Heart right ventricle (tissue), 16 donors: Measurements from ENCODE around the gene KLHL25. TPM values are rescaled to one million over a fixed set of nuclear protein-coding genes. Genes with fewer than 3 reads are reported as not detected.

ENCODE experiments used
- ATAC-seq, 8 donors: fragments of 200-7000 bp; cut with Tn5 transposase; one replicate each; pipeline ENCODE4 v1.9.1; 2020; ENCODE audit warnings: mild to moderate bottlenecking in 8 of 8, moderate library complexity in 8 of 8, moderate number of reproducible peaks in 1 of 8
- DNase-seq, 2 donors: peaks; one replicate each; pipeline ENCODE4 v3.0.0-alpha.2; 2020
- H3K27ac ChIP-seq, 10 donors: fragments of 200-600 bp; sonication (generic) in 2 of 10; one replicate each; pipeline versions ENCODE4 v1.5.0 to v1.8.0; 2020 to 2022; ENCODE audit warnings: mild to moderate bottlenecking in 3 of 10
- H3K27me3 ChIP-seq, 7 donors: fragments of 200-600 bp; one replicate each; pipeline ENCODE4 v1.8.0; 2021 to 2022; ENCODE audit warnings: mild to moderate bottlenecking in 2 of 7
- H3K36me3 ChIP-seq, 9 donors: fragments of 200-600 bp; sonication (generic) in 1 of 9; one replicate each; pipeline versions ENCODE4 v1.5.0 to v1.8.0; 2020 to 2022; ENCODE audit warnings: mild to moderate bottlenecking in 2 of 9
- H3K4me1 ChIP-seq, 9 donors: fragments of 200-600 bp; sonication (generic) in 1 of 9; one replicate each; pipeline versions ENCODE4 v1.5.0 to v1.8.0; 2020 to 2022; ENCODE audit warnings: mild to moderate bottlenecking in 4 of 9
- H3K4me3 ChIP-seq, 10 donors: fragments of 200-600 bp; sonication (generic) in 2 of 10; one replicate each; pipeline versions ENCODE4 v1.5.0 to v1.8.0; 2020 to 2022; ENCODE audit warnings: mild to moderate bottlenecking in 7 of 10, moderate library complexity in 2 of 10
- H3K9me3 ChIP-seq, 11 donors: fragments of 200-600 bp in 10 of 11; sonication (generic) in 2 of 11; one replicate each; pipeline versions ENCODE4 v1.5.0 to v1.8.0; 2013 to 2022; ENCODE audit warnings: mild to moderate bottlenecking in 2 of 11, control low read depth in 1 of 11, moderate library complexity in 1 of 11
- WGBS, 2 donors: extraction: QIAGEN DNeasy Blood & Tissue Kit; methylation state at CpG; one replicate each; pipeline ENCODE4 v1.1.7; 2013; ENCODE audit warnings: inconsistent platforms in 1 of 2; 5-methylcytosine and 5-hydroxymethylcytosine counted together
- intact Hi-C, 10 donors: fragments of 100-400 bp; cut with DNase I; formaldehyde crosslinking; loops; one replicate each; pipeline versions ENCODE4 v1.11.1 to v1.14.2; 2022
- polyA plus RNA-seq, 2 donors: library from polyadenylated mRNA; stranded (reverse); fragments of 200-250 nt; gene quantifications; one replicate each; pipeline ENCODE4 v1.2.3, GENCODE V29; 2013
- total RNA-seq, 10 donors: library from RNA; stranded (reverse); fragmentation: NEBNext Ultra II Directional in 3 of 10; extraction: Animal tissue kit (Norgen Biotek cat#: 25700) in 3 of 10; gene quantifications; one replicate each; pipeline versions ENCODE4 v1.2.1 to v1.2.4, GENCODE V29; 2021 to 2023
- TF ChIP-seq, protein P1 (sequence below), 9 donors: fragments of 200-600 bp; sonication (generic) in 2 of 9; IDR thresholded peaks; one replicate each; pipeline versions ENCODE4 v1.5.0 to v1.8.0; 2021 to 2022; ENCODE audit warnings: antibody characterized with exemption in 9 of 9, mild to moderate bottlenecking in 5 of 9, moderate library complexity in 1 of 9
- donor health status: Arrhythmogenic right ventricular cardiomyopathy.
- donor health status: ischemic (EF 13 %, LVEDD 7.1; RV severe dilation, severe dysfunction).
- donor health status: healthy with polysubstance abuse.
- donor health status: DM: no; HTN: yes; CAD: no.
- donor health status: DM: no; HTN: no; CAD: no.
- donor health status: ischemic (EF 25% LVEDD 6.9; RV normal size, moderate dysfunction).
- donor health status: ischemic (EF 25% LVEDD 5.7; RV mildly dilated, moderate dysfunction).
- donor health status: healthy.
- donor health status: DM: yes; HTN: yes; CAD: no.
- donor health status: Ischemic cardiomyopathy.
- donor health status: ischemic (EF 35%, LVEDD 5.7; RV mildly dilated, moderate dysfunction).
- donor health status: nonischemic (EF 11% LVEDD 7.7; RV severe dilation, severe dysfunction).
- donor health status: DM: yes; HTN: yes; CAD: no.
- donor health status: PGD.
- donor health status: ischemic (EF 29% LVEDD 5.4; RV normal size, mild dysfunction).
- donor health status: nonischemic (EF 23%, LVEDD 6.1; RV moderate dilation, normal function).

The KLHL25 gene
- total and polyA plus RNA-seq, 12 donors, result 1.9 to 9.2 (median 3.2) TPM

DNA sequence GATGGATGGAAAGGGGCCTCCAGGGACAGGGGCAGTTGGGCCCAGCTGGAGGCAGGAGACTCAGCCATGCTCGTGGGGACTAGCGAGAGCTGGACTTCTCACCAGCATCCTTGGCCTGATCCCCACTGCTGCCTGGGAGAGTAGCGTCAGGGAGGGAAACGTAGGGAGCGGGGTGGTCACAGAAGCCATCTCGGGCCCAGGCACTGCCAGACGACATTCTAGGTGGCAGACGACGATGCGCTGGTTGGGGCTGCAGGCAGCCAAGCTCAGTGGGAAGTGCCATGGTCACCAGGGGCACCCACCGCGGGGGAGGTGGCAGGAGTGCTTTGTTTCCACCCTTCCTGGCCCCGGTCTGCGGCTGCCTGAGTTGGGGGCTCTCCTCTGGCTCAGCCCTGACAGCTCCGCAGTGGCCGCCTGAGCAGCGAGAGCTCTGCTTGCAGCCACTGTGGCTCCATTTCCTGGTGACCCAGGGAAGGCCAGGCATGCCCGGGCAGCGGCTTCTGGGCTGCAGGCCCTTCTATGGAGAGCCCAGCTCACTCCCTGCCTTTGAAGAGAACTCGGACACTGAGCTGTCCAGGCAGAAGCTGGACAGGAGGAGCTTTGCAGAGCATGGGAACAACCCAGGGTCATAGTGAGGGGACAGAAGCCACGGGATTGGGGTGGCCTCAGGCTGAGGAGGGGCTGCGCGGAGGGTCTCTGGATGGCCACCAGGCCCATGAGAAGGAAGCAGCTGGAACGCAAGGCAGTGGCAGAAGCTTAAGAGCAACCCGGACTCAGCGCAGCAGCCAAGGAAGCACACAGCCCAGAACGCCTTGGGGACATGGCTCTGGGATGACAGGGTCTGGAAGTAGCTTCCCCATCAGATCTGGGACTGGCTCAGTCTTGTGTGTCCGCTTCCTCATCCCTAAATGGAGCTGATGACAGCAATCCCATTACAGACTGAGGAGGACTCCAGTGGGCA lies 30.8 kb downstream of the KLHL25 start:
- peaks cover 21 to 55% (median 44%) of the 10 kb centered on the region in 9 donors for H3K4me1 ChIP-seq
- 74 to 76% methylated on average over 28 of the region's 28 CpGs for WGBS, 2 donors
- peak in 2 of 8 donors; percentile 6 to 8 for ATAC-seq

DNA sequence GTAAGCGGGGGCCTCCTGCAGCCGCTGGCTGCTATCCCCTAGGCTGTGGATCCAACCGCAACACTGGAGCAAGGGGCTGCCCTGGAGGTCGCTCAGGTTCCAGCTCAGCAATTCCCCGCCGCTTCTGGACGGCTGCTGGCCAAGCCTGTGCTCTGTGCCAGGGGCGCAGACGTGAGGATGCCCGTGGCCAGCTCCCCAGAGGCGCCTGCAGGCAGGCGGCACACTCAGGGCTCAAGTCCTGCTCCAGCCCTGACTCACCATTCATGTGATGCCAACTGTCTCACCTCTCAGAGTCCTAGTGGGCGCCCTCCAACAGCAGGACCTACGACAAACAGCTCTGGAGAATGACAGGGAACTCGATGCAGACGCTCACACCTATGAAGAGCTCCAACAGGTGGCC lies 31.6 kb downstream of the KLHL25 start:
- Histone ChIP-seq H3K27ac (peak overlapping the region in 9 of 10 donors; percentile 15 to 70 (median 47)), H3K27me3 (no peaks in the 10 kb centered on the region), H3K36me3 (peaks cover 0 to 8% (median 0%) of the 10 kb centered on the region in 9 donors), H3K4me1 (peaks cover 24 to 63% (median 52%) of the 10 kb centered on the region in 9 donors), H3K4me3 (no peak overlapping the region), H3K9me3 (no peaks in the 10 kb centered on the region)
- TF ChIP-seq, protein P1, sequence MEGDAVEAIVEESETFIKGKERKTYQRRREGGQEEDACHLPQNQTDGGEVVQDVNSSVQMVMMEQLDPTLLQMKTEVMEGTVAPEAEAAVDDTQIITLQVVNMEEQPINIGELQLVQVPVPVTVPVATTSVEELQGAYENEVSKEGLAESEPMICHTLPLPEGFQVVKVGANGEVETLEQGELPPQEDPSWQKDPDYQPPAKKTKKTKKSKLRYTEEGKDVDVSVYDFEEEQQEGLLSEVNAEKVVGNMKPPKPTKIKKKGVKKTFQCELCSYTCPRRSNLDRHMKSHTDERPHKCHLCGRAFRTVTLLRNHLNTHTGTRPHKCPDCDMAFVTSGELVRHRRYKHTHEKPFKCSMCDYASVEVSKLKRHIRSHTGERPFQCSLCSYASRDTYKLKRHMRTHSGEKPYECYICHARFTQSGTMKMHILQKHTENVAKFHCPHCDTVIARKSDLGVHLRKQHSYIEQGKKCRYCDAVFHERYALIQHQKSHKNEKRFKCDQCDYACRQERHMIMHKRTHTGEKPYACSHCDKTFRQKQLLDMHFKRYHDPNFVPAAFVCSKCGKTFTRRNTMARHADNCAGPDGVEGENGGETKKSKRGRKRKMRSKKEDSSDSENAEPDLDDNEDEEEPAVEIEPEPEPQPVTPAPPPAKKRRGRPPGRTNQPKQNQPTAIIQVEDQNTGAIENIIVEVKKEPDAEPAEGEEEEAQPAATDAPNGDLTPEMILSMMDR (IDR thresholded peaks at IDR 0.05), result peak in 2 of 9 donors; percentile 29 to 33
- DNase-seq (peak; percentile 58 to 72), ATAC-seq (peak; percentile 56 to 85 (median 72))
- intact Hi-C loops, result loop anchor here in 2 of 10 donors (5.0 to 10.0 kb wide), 3 partner anchors 39 to 69 kb away; no protein-coding TSS in a partner anchor
- WGBS, 2 donors, result 53 to 62% methylated on average over 16 of the region's 16 CpGs

More for the DNA sequence above, 30.8 kb downstream of the KLHL25 start:
- peak overlapping the region in 9 of 10 donors; percentile 15 to 70 (median 47) for H3K27ac ChIP-seq
- no peaks in the 10 kb centered on the region for H3K9me3 ChIP-seq
- no peaks in the 10 kb centered on the region for H3K27me3 ChIP-seq
- no peak overlapping the region for H3K4me3 ChIP-seq
- intact Hi-C loops, result loop anchor here in 2 of 10 donors (5.0 to 10.0 kb wide), 3 partner anchors 38 to 68 kb away; no protein-coding TSS in a partner anchor
- TF ChIP-seq, protein P1 (IDR thresholded peaks at IDR 0.05), result no peak
- peaks cover 0 to 15% (median 0%) of the 10 kb centered on the region in 9 donors for H3K36me3 ChIP-seq
- no peak for DNase-seq

DNA sequence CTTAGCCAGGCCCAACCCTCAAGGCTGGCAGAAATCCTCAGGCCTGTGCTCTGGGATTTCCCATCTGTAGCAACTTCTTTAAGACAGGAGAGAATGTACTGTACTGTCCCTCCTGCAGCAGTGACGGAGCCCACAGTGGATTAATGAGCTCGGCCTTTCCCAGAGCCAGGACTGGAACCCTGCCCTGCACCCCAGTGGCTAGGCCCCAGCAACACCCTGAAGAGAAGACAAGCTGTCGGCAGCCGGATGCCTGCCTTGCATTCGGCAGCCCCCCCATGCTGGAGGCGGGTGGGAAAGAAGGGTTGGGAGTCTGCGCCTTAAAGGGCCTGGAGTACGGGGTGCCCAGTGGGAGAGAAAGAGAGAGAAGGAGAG lies 32.0 kb downstream of the KLHL25 start:
- H3K27me3 ChIP-seq, result no peaks in the 10 kb centered on the region
- peak in 1 of 2 donors; percentile 59 for DNase-seq
- peak overlapping the region in 7 of 10 donors; percentile 15 to 70 (median 44) for H3K27ac ChIP-seq
- H3K36me3 ChIP-seq, result peaks cover 0 to 6% (median 0%) of the 10 kb centered on the region in 9 donors
- peaks cover 26 to 67% (median 52%) of the 10 kb centered on the region in 9 donors for H3K4me1 ChIP-seq
- no peak overlapping the region for H3K4me3 ChIP-seq
- peak; percentile 4 to 76 (median 22) for ATAC-seq
- H3K9me3 ChIP-seq, result no peaks in the 10 kb centered on the region
- intact Hi-C loops, result loop anchor here in 2 of 10 donors (5.0 to 10.0 kb wide), 3 partner anchors 40 to 70 kb away; no protein-coding TSS in a partner anchor
- TF ChIP-seq, protein P1 (IDR thresholded peaks at IDR 0.05), result no peak
- WGBS, 2 donors, result 30 to 53% methylated on average over 8 of the region's 8 CpGs

DNA sequence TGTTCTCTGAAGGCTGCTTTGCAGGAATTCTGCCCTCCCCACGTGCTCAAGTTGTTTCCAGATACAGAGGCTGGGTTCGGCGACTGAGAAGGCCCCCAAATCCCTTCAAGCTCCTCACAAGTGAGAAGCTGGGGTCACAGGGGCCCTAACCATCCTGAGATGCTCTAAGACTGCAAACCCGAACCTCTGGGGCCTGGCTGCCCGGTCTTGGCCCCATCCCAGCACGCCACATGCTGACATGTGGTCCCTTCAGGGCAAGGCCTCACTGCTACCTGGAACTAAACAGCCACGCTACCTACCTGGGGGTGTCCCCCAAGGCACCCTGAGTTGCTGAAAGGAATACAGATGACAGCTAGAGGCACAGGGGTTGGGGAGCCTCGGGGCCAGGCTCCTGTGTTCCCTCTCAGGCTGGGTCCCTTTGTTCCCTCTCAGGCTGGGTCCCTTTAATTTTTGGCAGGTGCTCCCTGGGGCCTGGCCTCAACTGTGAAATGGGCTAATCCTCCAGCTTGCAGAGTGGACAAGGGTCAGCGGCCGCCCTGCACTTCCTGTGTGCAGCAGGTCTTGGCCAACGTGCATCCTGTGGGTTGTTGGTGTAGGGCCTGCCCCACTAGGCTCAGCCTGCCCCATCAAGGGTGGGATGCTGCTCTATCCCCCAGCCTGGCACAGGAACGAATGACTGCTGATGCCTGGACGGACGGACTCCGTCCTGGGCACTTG lies 32.5 kb downstream of the KLHL25 start:
- Histone ChIP-seq H3K27ac (peak overlapping the region in 4 of 10 donors; percentile 26 to 51 (median 46)), H3K27me3 (no peaks in the 10 kb centered on the region), H3K4me1 (peaks cover 26 to 69% (median 52%) of the 10 kb centered on the region in 9 donors), H3K4me3 (no peak overlapping the region), H3K9me3 (no peaks in the 10 kb centered on the region), H3K36me3 (peaks cover 0 to 6% (median 0%) of the 10 kb centered on the region in 9 donors)
- TF ChIP-seq, protein P1 (IDR thresholded peaks at IDR 0.05), result no peak
- ATAC-seq, result no peak
- DNase-seq, result no peak
- intact Hi-C loops, result loop anchor here in 2 of 10 donors (5.0 to 10.0 kb wide), 3 partner anchors 40 to 70 kb away; no protein-coding TSS in a partner anchor
- 71 to 73% methylated on average over 15 of the region's 15 CpGs for WGBS, 2 donors
